ENCODE data around the gene UTS2B.
"Not testable (repeated sequence)": the region's sequence is repeated elsewhere in the genome, so short reads cannot be mapped to it uniquely, and the experiment has no call there.

The UTS2B gene

DNA sequence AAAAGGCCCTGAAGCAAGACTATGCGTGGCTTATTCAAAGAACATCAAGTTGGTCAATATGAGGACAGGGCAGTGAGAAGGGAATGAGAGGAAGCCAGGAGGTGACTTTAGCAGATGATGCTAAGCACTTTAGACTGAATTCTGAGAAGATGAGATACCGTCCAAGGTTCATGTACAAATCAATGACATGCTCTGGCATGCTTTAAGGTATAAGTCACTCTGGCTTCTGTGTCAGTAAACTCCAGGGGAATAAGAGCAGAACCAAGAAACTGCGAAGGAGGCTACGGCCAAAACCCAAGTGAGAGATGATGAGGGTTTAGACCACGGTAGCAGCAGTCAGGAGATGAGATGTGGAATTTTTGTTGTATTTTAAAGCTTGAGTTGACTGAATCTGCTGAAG lies 10.0 kb downstream of the UTS2B start:
- no peak for DNase-seq

DNA sequence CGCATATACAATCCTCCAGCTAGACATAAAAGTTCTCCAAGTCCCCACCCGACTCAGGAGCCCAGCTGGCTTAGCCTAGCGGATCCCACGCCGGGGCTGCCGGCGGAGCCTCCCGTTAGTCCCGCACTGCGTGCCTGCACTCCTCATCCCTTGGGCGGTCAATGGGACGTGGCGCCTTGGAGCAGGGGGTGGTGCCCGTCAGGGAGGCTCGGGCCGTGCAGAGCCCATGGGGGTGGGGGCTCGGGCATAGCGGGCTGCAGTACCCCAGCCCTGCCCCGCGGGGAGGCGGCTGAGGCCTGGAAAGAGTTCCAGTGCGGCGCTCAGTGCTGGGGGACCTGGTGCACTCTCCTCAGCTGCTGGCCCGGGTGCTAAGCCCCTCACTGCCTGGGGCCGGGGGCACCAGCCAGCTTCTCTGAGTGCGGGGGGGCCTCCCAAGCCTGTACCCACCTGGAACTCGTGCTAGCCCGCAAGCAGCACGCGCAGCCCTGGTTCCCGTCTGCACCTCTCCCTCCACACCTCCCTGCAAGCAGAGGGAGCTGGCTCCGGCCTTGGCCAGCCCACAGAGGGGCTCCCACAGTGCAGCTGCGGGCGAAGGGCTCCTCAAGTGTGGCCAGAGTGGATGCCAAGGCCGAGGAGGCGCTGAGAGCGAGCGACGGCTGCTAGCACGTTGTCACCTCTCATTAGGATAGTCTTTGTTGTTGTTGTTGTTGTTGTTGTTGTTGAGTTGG lies 13.3 kb downstream of the UTS2B start:
- DNase-seq, result no peak

DNA sequence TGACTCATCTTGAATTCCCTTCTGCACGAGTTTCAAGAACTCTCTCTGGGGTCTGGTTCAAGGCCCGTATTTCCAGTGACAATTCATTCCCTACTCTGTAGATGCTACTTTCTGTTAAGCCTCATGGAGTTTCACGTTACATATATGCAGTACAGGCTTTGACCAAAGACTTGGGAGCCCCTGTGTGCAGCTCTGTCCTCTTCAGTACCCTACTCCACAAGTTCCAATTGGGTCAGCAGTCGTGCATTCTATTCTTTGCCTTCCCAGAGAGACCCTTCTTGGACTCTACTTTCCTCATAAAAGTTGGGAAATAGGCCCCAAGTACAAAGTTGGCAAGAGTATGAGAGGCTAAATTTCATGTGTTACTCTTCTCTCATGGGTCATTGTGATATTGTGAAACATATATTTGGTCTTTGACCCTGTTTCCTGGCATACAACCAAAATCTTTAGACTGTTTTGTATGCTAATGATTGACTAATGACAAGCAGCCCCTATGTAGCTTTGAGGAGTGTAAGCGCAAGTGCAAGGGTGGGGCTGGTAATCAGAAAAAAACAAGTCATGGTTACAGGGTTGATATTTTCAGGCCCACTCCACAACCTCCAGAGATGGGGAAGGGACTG lies 16.1 kb downstream of the UTS2B start:
- DNase-seq, result no peak

DNA sequence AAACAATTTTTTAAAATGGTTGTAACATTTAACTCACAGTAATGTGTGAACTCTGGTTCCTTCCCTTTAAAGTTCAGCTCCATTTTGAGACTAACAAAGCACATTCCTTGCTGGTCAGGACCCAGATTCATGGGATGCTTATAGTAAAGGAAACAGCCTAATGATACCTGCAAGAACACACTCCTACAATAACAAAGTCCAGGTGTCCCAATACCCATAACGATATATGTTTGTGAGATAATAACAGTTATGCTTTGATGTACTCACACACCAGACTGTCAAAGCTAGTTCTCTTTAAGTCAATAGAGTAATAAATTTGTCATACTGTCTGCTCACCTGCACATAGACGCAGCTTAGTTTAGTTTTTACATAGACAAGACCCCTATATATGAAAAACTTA lies 17.0 kb downstream of the UTS2B start:
- no peak for DNase-seq

DNA sequence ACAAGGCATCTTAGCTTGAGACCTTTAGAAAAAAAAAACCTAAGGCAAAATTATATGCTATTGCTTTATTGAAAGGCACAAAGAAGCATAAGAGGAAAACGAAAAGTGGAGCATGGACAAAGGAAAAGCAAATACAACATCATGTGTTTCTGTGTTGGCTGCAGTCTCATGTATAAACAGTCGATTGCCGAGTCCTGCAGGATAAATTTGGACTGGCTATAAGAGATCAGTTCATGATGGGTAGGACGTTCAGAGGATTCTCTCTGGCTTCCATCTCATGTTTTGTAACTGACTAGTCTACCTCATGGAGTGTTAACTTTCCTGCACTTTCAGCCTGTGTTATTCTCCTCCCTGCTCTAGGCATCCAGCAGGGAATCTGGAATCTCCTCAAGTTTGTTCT lies 23.0 kb downstream of the UTS2B start:
- DNase-seq, result no peak

DNA sequence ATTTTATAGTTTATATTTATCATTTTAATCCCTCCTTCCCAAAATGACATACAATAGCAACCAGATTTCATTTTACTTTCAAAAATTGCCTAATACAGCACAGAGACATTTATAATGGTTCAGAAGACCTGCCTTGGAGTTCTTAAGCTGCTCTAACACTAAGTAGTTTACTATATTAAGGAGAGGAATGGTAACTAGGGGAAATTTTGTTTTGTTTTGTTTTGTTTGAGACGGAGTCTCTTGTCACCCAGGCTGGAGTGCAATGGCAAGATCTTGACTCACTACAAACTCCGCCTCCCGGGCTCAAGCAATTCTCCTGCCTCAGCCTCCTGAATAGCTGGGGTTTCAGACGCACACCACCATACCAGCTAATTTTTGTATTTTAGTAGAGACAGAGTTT lies 23.9 kb downstream of the UTS2B start:
- DNase-seq, result no peak

DNA sequence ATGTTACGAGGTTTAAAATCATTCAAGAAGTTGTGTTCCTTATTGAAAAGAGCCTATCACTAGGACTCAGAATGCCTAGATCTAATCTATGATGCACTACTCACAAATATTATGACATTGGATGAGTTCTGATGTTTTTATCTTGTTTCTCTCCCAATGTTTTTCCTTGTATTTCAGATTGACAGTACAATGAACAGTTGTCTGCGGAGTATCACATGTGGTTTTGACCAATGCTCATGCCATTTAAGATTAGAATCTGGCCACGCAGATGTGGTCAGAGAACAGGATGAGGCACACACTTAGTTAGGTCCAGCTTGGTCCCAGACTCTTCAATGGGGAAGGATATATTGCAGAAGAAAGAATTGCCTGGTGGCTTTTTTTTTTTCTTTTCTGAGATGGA lies 26.7 kb downstream of the UTS2B start:
- DNase-seq, result no peak

DNA sequence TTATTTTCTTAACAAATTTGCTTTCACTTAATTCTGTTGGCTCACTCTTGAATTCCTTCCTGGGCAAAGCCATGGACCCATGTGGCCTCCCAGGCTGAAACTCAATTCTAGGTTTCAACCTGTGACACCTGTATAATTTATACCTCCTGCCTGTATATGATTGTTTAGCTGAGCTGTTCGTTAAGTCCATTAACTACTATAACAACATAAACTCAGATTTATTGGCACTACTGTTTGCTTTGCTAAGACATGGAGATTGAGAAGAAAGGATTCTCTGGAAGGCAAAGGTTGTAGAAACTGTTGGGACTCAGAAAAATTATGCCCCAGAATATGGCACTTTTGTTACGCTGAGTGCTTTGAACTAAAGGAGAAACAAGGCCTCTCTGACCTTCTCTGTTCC lies 27.9 kb downstream of the UTS2B start:
- DNase-seq, result no peak

DNA sequence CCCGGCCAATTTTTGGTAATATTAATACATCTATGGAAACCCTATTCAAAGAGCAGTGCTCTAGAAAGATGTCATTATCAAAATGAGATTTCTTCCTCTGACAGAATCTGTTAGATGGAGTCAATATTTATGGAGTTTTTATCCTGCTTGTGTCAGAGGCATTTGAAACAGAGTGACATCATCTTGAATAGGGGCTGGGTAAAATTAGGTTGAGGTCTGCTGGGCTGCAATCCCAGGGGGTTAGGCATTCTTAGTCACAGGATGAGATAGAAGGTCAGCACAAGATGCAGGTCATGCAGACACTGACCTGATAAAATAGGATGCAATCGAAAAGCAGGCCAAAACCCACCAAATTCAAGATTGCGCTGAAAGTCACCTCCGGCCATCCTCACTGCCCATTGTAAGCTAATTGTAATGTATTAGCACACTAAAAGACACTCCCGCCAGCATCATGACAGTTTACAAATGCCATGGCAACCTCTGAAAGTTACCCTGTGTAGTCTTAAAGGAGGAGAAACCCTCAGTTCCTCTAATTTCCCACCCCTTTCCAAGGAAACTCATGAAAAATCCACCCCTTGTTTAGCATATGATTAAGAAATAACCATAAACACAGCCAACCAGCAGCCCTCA lies 28.4 kb downstream of the UTS2B start:
- no peak for DNase-seq

DNA sequence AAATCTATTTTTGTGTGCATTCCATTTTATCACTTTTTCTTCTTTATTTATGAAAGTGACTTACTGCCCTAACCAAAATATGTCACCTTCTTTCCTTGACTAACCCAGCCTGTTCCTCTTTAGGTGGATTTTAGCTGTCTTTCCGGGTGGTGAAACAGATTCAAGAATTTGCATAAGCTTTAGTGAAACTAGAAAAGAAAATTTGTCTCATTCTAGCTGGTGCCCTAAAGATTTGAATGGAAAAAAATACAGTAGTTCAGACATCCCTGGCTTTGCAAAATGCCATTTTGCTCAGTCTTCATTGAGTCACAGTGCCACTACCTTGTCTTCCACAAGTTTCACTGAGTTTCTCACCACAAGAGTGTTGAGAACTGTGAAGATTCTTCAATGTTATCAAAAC lies 29.3 kb downstream of the UTS2B start:
- DNase-seq, result no peak

DNA sequence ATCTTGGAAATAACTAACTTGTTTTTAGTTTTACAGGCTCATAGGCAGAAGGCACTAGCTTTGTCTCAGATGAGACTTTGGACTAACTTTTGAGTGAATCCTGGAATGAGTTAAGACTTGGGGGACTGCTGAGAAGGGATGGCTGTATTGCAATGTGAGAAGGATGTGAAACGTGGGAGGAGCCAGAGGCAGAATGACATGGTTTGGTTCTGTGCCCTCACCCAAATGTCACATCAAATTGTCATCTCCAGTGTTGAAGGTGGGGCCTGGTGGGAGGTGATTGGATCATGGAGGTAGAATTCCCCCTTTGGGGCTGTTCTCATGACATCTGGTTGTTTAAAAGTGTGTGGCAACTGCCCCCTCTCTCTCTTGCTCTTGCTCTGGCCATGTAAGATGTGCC lies 29.9 kb downstream of the UTS2B start:
- DNase-seq, result no peak

DNA sequence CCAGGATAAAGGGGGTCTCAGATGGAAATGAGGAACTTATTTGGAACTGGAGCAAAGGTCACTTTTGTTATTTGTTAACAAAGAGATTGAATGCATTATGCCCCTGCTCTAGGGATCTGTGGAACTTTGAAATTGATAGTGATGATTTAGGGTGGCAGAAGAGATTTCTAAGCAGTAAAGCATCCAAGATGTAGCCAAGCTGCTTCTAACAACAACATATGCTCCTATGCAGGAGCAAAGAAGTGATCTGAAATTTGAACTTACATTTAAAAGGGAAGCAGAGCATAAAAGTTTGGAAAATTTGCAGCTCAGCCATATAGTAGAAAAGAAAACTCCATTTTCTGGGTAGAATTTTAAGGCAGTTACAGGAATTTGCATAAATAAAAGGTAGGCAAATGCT lies 31.5 kb downstream of the UTS2B start:
- no peak for DNase-seq

DNA sequence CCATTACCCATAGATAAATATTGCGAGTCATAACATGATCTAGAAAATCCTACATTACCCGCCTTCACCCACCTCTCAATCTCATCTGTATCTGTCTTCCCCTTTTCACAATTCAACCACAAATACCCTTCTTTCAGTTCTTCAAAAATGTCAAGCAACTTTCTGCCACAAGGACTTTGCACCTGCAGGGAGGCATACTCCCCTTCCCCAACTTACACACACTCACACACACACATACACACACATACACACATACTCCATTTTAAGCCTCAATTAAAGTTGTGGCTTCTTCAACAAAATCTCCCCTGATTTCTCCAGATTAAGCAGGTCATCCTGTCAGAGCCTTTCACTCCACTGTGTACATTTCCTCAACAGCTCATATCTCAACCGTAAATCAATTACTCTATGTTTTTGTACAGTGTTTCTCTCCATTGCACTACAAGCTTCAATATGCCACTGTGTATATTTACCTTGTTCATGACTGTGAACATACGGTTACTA lies 34.2 kb downstream of the UTS2B start:
- DNase-seq, result no peak

DNA sequence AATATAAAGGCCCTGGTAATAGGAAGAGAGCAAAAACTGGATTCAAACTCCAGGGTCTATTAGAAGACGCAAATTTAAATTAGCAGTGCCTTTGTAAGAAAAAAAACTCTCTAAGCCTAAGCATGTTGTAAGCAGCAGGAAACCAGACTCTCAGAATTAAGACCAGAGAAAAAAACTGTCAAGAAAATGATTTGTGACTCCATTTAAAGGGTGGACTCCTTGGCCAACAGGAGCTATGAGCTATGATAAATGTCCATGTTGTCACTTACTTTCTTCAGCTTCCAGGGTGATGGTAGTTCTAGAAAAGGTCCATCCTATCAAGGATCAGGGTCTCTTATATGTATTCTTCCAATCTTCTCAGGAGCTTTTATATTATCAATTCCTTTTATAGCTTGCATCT lies 36.0 kb downstream of the UTS2B start:
- no peak for DNase-seq

DNA sequence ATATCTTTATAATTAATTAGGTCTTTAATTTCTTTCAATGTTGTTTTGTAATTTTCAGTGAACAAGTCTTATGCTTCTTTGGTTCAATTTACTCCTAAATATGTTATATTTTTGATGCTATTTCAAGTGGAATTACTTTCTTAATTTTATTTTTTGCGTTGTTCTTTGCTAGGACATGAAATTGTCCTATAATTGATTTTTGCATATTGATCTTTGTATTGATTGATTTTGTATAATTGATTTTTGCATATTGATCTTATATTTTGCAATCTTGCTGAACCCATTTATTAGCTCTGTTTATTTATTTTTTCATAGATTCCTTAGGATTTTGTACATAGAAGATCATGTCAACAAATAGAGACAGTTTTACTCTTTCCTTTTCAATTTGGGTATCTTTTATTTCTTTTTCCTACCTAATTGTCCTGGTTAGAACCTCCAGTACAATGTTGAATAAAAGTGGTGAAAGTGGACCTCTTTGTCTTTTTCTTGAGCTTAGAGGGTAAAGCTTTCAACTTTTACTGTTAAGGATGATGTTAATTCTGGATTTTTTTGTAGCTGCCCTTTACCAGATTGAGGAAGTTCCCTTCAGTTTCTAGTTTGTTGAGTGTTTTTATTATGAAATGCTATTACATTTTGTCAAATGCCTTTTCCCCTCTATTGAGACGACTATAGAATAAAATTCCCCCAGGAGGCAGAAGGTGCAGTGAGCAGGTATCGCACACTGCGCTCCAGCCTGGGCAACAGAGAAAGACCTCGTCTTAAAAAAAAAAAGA lies 37.9 kb downstream of the UTS2B start:
- DNase-seq, result no peak

DNA sequence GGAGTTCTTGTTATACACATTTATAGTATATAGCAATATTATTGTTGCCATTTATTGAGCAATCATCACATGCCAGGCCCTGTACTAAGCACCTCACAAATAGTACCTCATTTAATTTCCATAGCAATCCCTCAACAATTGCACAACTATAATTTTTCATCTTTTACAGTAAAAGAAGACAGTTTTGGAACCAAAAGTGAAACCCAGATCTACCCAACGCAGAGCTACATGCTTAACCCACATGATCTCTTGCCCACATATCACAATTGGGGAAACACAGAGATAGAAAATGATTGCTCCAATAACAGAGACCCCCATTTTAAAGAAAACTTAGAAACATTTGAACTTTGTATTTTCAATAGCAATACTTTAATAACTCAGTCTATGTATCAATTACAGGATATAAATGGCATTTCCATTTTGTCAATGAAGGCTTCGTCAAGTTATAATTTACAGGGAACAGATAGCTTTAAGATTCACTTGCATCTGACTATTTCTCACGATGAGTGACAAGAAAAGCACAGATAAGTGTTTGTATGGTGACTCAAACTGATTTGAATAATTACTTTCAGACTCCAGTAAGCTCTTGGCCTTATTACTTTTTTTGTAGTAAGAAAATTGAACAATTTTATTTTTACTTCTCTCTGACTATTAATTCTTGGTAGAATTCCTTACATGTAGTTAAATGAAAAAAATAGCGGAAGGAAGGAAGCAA lies 39.9 kb downstream of the UTS2B start:
- DNase-seq, result no peak

DNA sequence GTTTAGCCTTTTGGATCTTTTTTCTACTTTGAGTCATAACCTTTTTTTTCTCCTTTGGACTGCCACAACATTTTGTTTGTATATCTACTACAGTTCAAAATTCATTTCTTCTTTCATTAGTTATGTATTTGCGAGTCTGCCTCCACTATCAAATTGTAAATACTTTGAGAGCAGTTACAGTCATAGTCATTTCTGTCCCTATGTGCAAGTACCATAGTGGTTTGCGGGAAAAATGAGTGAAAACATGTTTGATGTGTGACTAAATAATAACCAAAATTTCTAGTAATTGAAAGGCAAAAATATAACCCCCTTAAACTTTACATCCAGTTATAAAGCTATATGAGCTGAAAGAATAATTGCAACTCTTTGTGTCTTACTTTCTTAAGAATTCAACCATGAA lies 46.9 kb downstream of the UTS2B start:
- DNase-seq, result no peak

DNA sequence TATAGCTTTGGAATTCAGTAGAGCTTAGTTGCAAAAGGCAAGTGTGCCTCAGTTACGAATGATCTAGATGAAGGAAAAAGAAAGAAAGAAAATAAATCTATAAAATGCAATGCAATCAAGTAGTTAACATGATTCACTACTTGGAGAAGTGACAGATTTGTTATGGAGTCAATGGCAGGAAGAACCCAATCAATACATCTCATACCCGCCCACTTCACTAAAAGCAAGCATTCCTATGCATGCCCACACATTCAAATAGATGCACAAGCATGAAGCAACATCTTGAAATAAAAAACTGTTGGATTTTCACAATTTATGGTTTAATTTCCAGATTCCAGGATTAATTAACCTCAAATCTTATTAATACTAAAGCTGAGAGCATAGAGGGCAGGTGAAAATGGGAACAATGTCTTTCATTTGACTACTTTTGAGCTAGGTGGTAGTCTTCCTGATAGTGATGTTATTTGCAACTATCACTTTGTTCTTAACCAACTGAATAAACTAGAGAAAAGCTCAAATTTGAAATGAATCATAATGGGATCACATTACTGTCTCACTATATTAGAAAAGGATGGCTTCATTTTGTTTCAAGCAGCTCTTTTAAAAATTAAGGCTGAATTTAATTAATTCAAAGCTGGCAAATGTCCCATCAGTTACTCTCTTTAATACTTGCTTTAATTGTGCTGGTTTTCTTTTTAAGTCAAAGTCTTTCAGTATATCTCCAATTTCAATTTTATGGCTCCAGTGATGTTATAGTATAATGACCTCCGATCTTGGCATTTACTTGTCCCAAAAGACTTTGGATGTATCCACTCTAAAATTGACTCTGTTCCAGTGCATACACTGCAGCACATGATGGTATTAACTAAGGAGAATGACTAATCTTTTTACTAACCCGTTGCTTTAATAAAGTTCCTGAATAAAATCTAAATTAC lies 47.8 kb downstream of the UTS2B start:
- no peak for DNase-seq

DNA sequence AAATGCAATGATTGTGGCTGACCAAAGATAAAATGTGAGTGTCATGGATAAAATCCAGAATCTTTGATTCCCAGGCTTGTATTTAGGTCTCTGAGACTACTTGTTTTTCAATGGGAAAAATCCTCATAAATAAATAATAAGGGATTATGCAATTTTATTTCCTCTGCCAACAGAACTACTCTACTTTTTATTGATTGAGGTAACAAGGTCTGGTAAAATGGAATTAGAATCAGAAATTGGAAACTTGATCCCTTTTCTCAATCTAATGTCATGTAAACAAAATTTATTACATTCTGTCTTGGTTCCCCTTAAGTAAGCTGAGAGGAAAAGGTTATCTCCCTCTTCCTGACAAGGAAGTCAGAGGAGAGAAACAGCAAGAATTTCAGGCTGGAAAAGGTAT lies 49.4 kb downstream of the UTS2B start:
- no peak for DNase-seq

DNA sequence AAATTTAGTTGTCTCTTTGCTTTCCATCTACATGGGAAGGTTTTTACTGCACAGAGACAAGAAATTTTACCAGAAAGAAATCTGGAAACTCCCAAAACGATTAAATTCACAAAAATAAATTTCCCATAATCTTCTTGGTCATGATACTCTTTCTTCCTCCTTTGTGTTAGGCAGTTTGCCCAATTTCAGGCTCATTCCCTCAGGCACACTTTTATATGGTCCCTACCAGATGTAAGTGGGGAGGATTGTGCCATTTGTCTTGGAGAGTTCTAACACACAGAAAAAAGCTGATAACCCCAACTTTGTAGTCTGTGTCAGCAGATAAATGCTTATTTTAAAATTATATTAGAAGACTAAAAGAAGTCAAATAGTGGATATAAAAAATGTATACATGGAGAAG lies 50.2 kb downstream of the UTS2B start:
- DNase-seq, result no peak

DNA sequence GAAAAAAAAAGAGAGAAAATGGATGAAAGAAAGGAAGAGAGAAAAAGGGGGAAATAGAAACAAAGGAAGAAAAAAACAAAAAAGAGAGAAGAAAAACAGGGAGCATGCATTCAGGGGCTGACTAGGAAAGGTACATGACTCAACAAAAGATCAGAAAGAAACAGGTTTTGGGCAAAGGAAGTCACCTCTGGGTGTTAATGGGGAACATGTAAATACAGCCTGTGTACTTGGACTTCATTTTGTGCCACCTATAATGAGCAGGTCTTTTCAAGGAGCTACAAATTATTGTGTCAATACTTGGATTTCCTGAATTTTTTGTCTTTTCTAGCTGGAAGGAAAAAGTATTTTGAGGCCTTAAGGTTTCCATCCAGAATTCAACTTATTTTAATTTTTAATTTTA lies 54.6 kb downstream of the UTS2B start:
- DNase-seq, result no peak

DNA sequence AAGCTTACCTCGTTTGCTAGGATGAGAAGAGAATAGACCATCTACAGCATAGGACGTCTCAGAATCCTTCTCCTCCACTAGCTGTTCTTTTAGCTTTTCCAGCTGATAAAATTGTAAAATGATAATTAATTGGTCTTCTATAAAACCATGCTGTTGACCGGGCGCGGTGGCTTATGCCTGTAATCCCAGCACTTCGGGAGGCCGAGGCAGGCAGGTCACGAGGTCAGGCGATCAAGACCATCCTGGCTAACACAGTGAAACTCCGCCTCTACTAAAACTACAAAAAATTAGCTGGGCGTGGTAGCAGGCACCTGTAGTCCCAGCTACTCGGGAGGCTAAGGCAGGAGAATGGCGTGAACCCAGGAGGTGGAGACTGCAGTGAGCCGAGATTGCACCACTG lies 55.1 kb downstream of the UTS2B start:
- DNase-seq, result not testable (repeated sequence)
